GF-D8 (cell line): ENCODE measurements around the gene TMEM120B.
A peak's percentile ranks its signal among the peaks of the same experiment; 100 is the strongest.
"Not testable (repeated sequence)": the region's sequence is repeated elsewhere in the genome, so short reads cannot be mapped to it uniquely, and the experiment has no call there.

Experiments used
- DNase-seq: peaks from one replicate; lab custom pipeline; 2025; lab: John Stamatoyannopoulos, UW

TMEM120B gene

DNA sequence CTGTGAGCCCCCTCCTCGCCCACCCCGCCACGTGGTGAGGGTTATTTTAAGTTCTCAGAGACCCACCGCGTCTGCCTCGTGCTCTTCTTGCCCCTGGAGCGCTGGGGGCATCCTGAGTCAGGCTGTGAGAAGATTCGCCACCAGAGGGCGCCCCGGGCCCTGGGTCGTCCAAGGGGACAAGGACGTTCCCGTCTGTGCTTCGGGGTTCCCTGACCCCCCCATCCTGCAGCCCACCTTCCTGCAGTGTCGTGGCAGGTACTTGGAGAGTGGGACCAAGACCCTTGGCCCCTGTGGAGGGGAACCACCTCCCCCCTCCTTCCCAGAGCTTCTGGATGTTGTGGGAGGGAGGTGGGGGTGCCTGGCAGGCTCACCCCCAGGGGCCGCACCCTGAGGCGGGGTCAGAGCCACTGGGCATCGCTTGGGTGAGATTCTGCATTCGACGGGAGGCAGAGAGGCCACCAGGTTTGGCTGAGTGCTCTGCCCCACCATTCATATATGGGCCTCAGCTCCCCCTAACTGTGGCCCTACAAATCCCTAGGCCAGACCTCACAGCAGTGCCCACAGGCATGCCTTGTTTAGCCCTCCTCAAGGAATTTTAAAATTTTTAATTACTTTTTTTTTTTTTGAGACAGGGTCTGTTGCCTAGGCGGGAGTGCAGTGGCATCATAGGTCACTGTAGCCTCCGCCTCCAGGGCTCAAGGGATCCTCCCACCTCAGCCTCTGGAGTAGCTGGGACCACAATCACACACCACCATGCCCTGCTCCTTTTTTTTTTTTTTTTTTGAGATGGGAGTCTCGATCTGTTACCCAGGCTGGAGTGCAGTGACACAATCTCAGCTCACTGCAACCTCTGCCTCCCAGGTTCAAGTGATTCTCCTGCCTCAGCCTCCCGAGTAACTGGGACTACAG is 63.9 kb downstream of the TMEM120B start:
- DNase-seq = no peak

DNA sequence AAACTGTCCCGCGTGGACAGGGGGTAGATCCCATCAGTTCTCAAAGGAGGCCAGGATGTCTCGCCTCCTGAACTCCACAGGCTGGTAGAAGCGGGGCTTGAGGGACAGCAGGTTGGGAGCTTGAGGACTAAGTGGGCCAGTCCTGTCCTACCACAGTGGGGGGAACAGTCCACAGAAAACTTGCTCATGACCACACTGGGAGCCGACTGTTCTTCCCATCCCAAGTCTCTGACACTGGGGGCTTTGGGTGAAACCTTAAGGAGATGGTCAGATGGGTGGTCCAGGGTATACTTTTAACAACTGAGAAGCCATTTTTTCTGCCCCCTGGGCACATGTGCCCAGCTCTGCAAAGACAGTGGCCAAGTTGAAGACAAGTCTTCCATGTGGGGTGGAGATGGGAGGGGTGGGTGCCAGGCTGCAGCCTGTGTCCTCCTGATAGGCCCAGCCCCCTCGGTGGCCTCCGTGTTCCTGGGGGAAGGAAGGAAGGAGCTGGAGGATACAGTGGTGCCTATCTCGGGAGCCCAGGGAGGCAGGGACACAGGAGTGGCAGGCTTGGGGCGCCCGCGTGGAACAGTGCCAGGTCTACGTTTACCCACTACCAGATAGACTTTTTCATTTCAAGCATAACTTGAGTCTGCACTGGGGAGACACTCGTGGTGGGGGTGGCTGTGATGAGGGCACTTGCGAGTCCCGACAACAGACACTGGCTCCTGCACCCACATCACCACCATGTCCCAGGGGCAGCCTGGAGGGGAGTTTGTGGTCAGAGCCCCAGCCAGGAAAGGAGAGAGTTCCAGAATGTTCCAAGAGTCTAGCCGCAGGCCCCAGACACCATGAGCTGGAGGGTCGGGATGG is 66.2 kb downstream of the TMEM120B start:
- DNase-seq = no peak

DNA sequence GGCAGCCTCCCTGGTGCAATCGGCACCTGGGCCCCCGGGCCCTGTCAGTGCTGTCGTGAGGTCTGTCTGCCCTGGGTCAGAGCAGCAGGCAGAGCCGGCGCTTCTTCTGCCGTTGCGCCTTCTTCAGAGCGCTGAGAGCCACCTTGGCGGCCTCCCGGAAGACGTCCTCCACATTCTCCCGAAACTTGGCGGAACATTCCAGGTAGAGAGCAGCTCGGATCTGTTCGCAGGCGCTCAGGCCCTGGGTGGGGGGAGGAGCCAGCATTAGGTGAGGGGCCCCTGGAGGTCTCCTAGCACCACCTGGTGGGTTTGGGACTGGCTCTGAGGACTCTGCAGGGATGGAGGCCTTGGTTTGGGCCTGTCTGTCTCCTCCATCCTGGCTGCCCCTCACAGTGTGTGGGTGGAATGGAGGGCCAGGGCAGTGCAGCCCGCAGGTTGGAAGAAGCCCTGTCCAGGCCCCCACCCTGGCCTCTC is 66.9 kb downstream of the TMEM120B start:
- no peak for DNase-seq

DNA sequence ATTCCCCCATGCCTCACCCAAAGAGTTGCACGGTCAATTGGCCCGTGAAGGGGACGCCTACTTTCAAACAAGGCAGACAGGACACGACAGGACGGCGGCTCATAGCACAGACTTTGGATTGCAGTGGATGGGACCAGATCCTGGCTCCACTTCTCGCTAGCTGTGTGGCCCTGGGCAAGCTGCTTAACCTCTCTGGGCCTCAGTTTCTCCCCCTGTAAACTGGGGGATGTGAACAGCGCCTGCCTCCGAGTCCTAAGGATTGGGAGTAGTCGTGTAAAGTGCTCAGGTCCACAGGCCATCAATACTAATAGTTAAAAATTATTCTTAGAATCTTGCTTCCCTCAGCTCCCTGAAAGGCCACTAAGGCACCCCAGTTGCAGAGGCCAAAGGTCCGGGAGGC is 67.9 kb downstream of the TMEM120B start:
- no peak for DNase-seq

DNA sequence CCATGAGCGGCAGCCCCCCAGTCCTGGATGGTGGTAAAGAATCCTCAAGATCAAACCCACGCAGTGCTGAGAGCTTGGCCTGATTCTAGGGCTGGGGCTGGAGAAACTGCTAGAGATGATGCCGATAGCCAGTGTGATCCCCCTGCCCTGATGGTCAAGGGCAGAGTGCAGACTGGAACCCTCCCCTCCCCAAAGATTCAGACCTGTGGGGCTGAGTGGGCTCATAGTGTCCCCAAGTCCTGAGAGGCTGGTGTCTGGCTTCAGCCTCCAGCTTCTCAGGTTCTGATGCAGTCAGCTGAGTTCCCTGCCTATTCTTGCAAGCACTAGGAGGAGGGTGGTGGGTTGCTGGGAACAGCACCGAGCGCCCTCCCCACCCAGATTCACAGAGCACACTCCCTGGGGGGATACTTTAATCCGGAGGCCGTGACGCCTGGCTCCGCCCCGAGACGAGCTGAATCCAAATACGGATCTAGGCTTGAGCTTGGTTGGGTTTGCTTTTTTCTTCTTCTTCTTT is 69.0 kb downstream of the TMEM120B start:
- no peak for DNase-seq

DNA sequence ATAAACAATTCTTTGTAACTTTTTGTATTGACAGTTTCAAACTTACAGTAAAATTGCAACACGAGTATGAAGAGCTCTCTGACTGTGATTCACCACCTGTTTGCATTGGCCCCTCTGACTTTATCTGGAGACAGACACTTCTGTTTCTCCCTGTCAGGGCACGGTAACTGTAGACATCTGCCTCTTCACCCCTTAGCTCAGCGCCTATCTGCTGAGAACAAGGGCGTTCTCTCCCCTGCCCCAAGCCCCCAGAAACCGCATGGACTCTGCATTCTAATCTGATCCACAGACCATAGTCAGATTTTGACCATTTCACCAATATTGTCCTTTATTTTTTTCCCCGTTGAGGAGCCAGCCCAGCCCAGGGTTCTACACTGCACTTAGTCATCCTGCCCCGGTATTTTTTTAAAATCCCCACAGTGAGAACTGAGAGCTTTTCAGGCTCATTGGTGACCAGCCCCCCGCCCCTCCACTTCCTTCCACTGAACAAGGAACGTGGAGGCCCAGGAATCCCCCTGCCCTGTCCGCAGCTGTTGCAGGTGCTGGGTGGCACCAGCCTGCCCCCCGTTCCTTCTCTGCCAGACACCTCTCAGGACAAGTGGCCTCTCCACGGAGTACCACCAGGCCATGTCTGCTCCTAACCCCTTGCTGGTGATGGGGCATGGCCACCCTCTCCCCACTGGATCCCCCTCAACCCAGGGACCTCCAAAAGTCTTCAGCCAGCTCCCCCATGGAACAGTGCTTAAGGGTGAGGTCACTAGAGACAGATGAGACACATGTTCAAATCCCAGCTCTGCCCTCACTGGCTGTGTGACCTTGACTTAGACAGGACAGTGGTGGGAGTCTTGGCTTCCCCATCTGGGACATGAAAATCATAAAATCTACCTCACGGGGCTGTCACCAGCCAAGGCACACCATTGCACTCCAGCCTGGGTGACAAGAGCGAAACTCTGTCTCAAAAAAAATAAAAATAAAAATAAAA is 69.7 kb downstream of the TMEM120B start:
- DNase-seq = no peak

DNA sequence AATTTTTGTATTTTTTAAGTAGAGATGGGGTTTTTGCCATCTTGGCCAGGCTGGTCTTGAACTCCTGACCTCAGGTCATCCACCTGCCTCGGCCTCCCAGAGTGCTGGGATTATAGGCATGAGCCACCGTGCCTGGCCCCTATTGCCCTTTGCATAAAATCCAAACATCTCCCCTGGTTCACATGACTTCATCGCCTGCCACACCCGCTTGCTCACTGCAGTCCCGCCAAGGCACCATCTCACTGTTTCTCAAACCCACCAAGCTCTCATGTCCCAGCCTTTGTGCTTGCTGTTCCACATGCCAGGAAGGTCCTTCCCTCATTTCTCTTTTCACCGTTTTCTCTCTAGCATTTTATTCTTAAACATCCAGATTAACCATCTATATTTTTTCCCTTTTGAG is 71.2 kb downstream of the TMEM120B start:
- no peak for DNase-seq

DNA sequence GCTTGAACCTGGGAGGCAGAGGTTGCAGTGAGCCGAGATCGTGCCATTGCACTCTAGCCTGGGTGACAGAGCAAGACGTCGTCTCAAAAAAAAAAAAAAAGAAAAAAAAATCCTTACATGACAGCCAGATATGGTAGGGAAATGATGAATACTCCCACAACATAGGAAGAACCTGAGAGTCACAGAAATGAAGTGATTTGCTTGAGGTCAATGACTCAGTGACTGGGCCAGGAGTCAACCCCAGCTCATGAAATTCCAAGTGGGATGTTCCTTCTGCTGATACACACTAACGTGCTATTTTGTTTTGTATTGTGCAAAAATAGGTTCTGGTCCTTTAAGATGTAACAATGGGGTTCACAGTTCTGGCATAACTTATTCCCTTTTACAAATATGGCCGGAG is 71.9 kb downstream of the TMEM120B start:
- no peak for DNase-seq

DNA sequence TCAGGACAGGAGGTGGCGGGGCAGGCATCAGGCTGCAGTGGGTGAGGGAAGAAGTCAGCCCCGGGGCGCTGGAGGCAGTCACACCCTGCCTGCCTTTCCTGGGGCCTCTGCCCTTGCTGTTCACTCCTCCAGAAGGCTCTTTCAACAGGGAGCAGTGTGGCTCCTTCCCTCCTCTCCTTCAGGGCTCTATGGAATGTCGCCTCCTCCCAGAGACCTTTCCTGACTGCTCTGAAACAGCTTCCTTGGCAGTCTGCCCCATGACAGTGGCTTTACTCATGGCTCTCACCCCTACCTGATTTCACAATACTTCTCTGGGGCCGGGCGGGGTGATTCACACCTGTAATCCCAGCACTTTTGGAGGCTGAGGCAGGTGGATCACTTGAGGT is 73.9 kb downstream of the TMEM120B start:
- DNase-seq = no peak

DNA sequence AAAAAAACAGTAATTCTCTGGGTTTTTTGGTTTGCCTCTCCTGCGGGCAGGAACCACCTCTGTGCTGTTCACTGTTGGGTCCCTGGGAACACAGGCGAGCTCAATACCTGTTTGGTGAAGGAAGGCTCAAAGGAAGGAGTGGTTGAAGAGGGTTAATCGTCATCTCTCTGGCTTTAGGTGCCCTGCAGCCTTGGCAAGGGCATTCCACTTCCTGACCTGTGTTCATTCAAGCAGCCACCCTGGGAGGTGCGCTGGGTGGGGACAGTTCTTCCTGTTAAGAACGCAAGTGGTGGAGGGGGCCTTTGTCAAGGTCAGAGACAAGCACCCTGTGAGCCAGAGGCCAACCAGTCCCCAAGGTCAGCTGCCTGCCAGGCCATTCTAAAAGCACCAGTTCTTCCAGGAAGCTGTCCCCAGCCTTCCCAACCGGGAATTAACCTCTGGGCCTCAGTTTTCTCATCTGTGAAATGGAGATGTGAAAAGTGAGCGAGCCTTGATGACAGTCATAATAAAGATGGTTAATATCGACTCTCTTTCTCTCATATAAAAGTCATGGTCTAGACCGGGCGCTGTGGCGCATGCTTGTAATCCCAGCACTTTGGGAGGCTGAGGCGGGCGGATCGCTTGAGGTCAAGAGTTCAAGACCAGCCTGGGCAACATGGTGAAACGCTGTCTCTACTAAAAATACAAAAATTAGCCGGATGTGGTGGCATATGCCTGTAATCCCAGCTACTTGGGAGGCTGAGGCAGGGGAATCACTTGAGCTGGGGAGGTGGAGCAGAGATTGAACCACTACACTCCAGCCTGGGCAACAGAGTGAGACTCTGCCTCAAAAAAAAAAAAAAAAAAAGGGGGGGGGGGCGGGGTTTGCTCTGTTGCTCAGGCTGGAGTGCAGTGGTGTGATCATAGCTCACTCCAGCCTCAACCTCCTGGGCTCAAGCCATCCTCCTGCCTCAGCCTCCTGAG is 74.8 kb downstream of the TMEM120B start:
- DNase-seq = no peak

DNA sequence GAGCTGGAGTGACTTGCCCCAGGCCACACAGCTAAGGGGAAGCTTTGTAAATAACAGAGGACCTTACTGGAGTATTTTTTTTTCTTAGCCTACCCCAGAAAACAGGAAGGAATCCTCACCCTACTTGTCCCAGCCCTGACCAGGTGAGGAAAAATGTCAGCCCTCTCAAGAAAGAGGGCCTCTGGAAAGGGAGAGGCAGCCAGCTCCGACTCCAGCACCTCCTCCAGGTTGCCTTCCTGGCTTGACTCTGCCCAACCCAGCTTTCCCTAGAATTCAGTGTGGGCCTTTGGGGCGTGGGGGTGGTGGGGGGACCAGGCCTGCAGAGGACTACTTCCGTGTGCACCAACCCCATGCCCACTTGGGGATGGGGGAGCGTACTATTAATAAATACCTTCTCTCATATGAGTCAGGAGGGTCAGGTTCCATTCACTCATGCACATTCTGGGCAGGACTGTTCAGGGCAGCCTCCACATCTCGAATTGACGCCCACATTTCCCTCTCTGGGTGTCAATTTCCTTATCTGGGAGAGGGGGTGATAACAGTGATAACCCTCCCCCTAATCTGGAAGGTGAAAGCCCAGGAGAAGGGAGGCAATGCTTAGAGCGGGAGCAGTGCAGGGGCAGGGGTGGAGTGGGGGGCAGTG is 75.7 kb downstream of the TMEM120B start:
- DNase-seq = no peak

DNA sequence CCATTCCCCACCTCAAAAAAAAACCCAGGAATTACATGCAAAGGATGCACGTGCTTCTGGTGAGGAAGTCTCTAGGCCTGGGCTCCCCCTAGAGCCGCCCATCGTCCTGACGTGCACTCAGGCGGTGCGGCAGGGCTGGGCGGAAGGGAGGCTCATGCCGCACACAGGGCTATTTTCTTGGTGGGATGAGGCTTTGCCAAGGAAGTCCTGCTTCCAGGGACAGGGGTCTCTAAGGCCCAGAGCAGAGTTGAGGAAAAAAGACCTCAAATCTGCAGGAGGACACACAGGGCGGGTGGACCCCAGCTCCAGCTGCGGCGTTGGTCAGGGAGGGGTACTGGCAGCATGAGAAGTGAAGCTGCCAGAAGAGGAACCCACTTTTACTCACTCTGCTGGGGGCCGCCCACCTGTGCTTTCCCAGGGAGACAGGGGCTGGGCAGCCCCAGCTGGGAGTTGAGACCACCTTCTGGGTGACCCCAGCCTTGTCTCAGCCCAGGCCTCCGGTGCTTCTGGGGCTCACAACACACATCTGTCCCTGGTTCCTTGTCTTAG is 76.8 kb downstream of the TMEM120B start:
- peak; percentile 58 for DNase-seq

DNA sequence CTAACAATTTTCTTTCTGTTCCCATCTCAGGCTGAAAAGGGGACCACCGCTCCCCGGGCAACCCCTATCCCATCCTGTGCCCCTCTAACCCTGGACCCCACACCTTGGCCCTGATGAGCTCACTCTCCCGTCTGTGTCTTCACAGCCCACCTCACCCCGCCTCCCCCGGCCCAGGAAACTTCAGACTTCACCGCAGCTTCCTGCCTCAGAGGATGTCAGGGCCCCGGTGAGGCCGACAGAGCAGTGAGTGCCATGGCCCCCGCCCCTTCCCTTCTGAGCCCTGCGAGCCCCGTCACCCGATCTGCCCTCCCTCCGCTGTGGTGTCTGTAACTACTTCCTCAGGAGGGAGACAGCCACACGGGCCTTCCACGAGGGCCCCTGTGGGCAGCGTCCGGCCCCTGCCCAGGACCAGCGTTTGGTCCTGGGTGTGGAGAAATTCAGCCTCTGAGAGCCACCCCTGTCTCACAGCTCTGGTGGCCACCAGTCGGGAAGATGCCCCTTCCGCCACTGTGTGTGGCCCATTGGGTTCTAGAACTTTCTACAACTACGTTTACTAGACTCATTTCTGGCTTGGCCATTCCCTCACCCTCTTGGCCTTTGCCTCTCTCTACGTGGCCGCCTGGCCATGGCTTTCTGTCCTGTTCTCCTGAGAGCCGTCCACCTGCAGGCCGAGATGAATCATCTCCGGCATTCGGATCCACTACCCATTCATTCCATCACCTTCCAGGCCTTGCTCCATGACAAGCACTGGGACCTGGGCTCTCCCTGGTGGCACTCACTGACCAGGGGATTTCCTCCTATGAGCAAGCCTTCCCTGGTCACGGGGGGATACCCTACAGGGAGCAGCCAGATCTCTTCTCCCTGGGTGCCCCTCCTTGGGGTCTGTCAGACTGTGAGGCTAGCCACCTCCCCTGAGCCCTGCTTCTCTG is 77.5 kb downstream of the TMEM120B start:
- peak; percentile 94 for DNase-seq

DNA sequence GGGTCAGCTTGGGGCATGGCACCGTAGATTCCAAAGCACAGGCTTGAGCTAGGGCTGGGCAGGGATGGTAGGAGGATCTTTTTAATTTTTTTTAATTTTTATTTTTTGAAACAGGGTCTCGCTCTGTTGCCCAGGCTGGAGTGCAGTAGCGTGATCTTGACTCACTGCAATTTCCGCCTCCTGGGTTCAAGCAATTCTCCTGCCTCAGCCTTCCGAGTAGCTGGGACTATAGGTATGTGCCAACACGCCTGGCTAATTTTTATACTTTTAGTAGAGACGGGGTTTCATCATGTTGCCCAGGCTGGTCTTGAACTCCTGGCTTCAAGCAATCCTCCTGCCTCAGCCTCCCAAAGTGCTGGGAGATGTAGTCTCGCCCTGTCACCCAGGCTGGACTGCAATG is 78.2 kb downstream of the TMEM120B start:
- DNase-seq = not testable (repeated sequence)

DNA sequence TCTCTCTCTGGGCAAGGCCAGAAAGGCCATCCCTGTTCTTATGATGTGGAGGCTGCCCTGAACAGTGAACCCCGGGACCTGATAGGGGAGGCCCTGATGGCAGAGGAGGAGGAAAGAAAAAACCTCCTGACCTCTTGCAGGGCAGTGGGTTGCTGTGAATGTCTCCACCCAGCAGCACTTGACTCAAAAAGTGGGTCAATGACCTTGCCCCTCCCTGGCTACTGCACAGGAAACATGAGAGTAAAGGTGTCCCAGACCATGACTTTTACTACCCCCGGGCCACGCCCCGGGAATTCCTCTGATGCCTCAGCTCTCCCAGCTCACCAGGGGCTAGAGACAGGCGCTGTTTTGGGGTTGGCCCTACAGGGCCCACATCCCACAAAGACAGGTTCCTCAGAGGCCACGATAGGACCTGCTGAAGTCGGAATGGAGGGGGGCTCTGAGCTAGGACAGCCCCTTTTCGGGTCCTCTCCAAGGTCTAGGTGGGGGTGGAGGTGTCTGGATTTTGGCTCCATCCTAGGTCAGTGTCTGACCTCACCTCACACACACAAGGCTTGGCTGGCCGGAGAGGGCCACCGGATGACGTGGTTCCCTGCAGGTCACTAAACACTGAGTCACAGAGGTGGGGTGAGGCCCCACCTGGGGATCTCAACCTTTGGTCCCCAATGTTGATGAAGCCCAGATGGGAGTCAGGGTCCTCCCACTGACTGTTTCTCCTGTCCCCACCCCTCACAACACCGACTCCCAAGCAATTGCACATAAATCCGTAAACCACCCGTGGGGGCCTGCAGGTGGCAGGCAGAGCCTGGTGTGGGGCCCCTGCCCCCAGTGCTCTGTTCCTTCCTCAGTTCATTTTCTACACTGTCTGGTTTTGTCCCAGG is 79.4 kb downstream of the TMEM120B start:
- DNase-seq = no peak

DNA sequence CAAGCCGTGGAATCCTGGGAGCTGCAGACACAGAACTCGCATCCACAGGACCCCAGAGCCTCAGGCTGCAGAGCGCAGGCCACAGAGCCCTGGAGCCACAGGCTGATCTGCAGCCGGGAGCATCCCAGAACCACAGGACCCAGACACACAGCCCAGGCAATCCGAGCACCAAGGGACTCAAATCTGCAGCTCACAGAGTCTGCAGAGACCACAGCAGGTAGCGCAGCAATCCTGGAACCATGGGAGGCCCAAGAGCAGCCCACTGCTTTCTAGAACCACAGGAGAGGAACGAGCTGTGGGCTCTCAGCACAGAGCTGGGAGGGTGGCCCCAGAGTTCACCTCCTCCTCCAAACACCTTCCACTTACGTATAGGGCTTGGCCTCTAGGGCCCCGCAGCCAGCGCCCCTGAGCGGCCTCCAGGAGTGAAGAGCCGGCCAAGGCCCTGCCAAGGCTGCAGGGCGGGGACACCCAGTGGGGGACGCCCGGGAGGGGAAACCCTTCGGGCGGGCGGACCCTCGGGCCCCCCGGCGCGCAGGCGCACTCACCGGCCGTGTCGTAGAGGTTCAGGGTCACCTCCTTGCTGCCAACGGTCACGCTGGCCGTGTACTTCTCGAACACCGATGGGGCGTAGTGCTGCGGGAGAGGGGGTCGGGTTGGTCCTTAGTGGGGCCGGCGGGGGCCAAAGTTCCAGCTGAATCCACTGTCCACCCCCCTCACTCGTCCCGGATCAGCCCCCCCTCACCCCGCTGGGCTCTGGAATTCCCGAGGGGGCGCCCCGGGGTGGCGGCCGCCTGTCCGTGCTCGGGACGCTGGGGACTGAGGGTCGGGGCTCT is 80.3 kb downstream of the TMEM120B start:
- DNase-seq = no peak
